HL-60 (cell line): ENCODE data around the gene LMOD1.

ENCODE experiments used
- CTCF ChIP-seq: IDR thresholded peaks from one replicate; pipeline ENCODE4 v1.5.1; 2011; ENCODE audit warnings: low read length, control low read depth, inconsistent platforms; ENCODE audit not compliant: insufficient read depth
- TF ChIP-seq, protein P1 (sequence below): IDR thresholded peaks from 2 replicates; pipeline ENCODE4 v1.6.1; 2012; ENCODE audit warnings: low read depth; ENCODE audit not compliant: insufficient replicate concordance

DNA sequence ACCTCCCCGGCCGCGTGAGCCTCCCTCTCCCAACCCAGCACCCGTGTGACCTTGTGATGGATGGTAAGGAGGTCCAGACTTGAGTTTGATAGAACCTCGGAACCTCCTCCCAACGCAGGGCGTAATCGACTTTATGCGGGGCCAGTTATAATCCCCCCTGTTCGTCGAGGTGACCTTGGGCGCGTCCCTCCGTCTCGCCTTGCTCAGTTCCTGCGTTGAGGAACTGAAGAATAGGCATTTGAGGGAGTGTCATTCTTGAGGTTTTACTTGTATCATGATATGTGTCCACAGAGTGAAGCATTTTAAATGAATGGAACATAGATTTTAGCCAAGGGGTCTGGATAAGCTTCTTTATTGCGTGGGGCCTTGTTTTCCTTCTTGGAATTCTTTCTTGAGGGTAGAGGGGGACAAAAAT lies 9.4 kb upstream of the LMOD1 start:
- no peak for TF ChIP-seq CTCF
- TF ChIP-seq, protein P1, sequence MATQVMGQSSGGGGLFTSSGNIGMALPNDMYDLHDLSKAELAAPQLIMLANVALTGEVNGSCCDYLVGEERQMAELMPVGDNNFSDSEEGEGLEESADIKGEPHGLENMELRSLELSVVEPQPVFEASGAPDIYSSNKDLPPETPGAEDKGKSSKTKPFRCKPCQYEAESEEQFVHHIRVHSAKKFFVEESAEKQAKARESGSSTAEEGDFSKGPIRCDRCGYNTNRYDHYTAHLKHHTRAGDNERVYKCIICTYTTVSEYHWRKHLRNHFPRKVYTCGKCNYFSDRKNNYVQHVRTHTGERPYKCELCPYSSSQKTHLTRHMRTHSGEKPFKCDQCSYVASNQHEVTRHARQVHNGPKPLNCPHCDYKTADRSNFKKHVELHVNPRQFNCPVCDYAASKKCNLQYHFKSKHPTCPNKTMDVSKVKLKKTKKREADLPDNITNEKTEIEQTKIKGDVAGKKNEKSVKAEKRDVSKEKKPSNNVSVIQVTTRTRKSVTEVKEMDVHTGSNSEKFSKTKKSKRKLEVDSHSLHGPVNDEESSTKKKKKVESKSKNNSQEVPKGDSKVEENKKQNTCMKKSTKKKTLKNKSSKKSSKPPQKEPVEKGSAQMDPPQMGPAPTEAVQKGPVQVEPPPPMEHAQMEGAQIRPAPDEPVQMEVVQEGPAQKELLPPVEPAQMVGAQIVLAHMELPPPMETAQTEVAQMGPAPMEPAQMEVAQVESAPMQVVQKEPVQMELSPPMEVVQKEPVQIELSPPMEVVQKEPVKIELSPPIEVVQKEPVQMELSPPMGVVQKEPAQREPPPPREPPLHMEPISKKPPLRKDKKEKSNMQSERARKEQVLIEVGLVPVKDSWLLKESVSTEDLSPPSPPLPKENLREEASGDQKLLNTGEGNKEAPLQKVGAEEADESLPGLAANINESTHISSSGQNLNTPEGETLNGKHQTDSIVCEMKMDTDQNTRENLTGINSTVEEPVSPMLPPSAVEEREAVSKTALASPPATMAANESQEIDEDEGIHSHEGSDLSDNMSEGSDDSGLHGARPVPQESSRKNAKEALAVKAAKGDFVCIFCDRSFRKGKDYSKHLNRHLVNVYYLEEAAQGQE: no peak
